ENCODE results near the gene SCFD2.

- TF ChIP-seq CTCF (IDR thresholded peaks at IDR 0.05) (no peak), POLR2AphosphoS5 (IDR thresholded peaks at IDR 0.05; ENCODE audit: low read depth, low read length) (no peak), SIN3A (IDR thresholded peaks at IDR 0.05; ENCODE audit: borderline replicate concordance, insufficient read depth, low read depth, low read length) (no peak), TCF7L2 (IDR thresholded peaks at IDR 0.05; ENCODE audit: low read depth, low read length) (no peak), REST (IDR thresholded peaks at IDR 0.05; ENCODE audit: insufficient read depth in 1 of 2, low read depth in 2 of 2, low read length in 1 of 2) (no peak)
Measured at GRCh38 chr4:52846502-52846901, 519.4 kb downstream of the SCFD2 start.
